Measurements from ENCODE around the gene CEMIP. TPM values are rescaled to one million over a fixed set of nuclear protein-coding genes. Genes with fewer than 3 reads are reported as not detected.

CEMIP gene
- total and polyA plus RNA-seq, 12 donors = 0.08 to 2.2 (median 0.35) TPM

GRCh38 chr15:80902298-80902801 is 123.2 kb downstream of the CEMIP start:
- TF ChIP-seq CTCF (IDR thresholded peaks at IDR 0.05) (no peak), POLR2A (IDR thresholded peaks at IDR 0.05) (no peak)
- Histone ChIP-seq H3K27ac (no peak overlapping the region), H3K9me3 (replicated peaks in 1 of 3) (no peaks in the 10 kb centered on the region), H3K4me3 (no peak overlapping the region), H3K4me1 (replicated peaks in 1 of 2) (no peaks in the 10 kb centered on the region), H3K36me3 (replicated peaks in 1 of 2) (no peaks in the 10 kb centered on the region), H3K27me3 (no peaks in the 10 kb centered on the region)
- DNase-seq = no peak
- 85 to 93% (median 91%) methylated on average over 7 to 10 of the region's 10 CpGs for WGBS, 4 donors
- intact Hi-C loops (cut with DNase I) = no loop called here

- intact Hi-C loops (cut with DNase I) = no loop called here
- TF ChIP-seq CTCF (IDR thresholded peaks at IDR 0.05) (no peak), POLR2A (IDR thresholded peaks at IDR 0.05) (no peak)
- H3K9me3 ChIP-seq (replicated peaks in 1 of 3) = no peaks in the 10 kb centered on the region
- H3K4me3 ChIP-seq = no peak overlapping the region
- peak in 3 of 7 donors; percentile 22 to 26 (median 25) for DNase-seq
- H3K27ac ChIP-seq = peak overlapping the region in 1 of 5 donors; percentile 20
- 74 to 84% (median 78%) methylated on average over 5 of the region's 5 CpGs for WGBS, 4 donors
- H3K27me3 ChIP-seq = no peaks in the 10 kb centered on the region
- no peaks in the 10 kb centered on the region for H3K36me3 ChIP-seq (replicated peaks in 1 of 2)
- no peaks in the 10 kb centered on the region for H3K4me1 ChIP-seq (replicated peaks in 1 of 2)
These were observed 125.8 kb downstream of the CEMIP start for GRCh38 chr15:80904998-80905397.

- Histone ChIP-seq H3K36me3 (replicated peaks in 1 of 2) (no peaks in the 10 kb centered on the region), H3K27ac (no peak overlapping the region), H3K4me3 (no peak overlapping the region), H3K9me3 (replicated peaks in 1 of 3) (no peaks in the 10 kb centered on the region), H3K4me1 (replicated peaks in 1 of 2) (no peaks in the 10 kb centered on the region), H3K27me3 (no peaks in the 10 kb centered on the region)
- TF ChIP-seq POLR2A (IDR thresholded peaks at IDR 0.05) = no peak
- no peak for TF ChIP-seq CTCF (IDR thresholded peaks at IDR 0.05)
- intact Hi-C loops (cut with DNase I) = no loop called here
- DNase-seq = peak in 5 of 7 donors; percentile 11 to 45 (median 32)
- 77 to 87% (median 86%) methylated on average over 11 of the region's 11 CpGs for WGBS, 4 donors
These were observed 127.1 kb downstream of the CEMIP start for GRCh38 chr15:80906159-80906766.

DNA sequence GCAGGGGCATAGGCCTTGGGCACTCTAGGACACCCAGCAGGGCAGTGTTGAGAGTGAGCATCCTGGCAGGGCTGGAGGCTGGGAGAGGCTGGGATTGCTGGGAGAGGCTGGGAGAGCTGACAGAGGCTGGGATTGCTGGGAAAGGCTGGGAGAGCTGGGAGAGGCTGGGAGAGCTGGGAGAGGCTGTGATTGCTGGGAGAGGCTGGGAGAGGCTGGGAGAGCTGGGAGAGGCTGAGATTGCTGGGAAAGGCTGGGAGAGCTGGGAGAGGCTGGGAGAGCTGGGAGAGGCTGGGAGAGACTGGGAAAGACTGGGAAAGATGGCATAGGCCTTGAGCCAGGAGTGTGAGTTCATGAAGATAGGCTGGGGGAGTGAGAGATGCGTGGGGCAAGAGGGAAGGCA is 132.7 kb downstream of the CEMIP start:
- no peak overlapping the region for H3K27ac ChIP-seq
- 85 to 100% (median 93%) methylated on average over 1 of the region's 1 CpG for WGBS, 4 donors
- no peaks in the 10 kb centered on the region for H3K36me3 ChIP-seq (replicated peaks in 1 of 2)
- no peak overlapping the region for H3K4me3 ChIP-seq
- DNase-seq = no peak
- no peak for TF ChIP-seq POLR2A (IDR thresholded peaks at IDR 0.05)
- TF ChIP-seq CTCF (IDR thresholded peaks at IDR 0.05) = no peak
- intact Hi-C loops (cut with DNase I) = no loop called here
- H3K27me3 ChIP-seq = no peaks in the 10 kb centered on the region
- no peaks in the 10 kb centered on the region for H3K9me3 ChIP-seq (replicated peaks in 1 of 3)
- no peaks in the 10 kb centered on the region for H3K4me1 ChIP-seq (replicated peaks in 1 of 2)

All from adrenal gland (tissue), 12 donors.